Measurements from ENCODE around the gene PDPR. TPM values are rescaled to one million over a fixed set of nuclear protein-coding genes. Genes with fewer than 3 reads are reported as not detected.
"Not testable (repeated sequence)": the region's sequence is repeated elsewhere in the genome, so short reads cannot be mapped to it uniquely, and the experiment has no call there.

Gene PDPR
- total RNA-seq, 2 experiments from 2014 or later: 20.6 to 20.8 TPM

DNA sequence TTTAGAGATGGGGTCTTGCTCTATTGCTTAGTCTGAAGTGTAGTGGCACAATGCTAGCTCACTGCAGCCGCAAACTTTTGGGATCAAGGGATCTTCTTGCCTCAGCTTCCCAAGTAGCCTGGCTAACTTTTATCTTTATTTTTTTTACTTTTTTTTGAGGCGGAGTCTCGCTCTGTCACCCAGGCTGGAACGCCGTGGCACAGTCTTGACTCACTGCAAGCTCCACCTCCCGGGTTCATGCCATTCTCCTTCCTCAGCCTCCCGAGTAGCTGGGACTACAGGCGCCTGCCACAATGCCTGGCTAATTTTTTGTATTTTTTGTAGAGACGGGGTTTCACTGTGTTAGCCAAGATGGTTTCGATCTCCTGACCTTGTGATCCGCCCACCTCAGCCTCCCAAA lies 12.1 kb downstream of the PDPR start:
- H3K4me3 ChIP-seq (ENCODE audit: low read length); H3K4me1 ChIP-seq (ENCODE audit: insufficient read depth, low read length); intact Hi-C loops (cut with DNase I, micrococcal nuclease); H3K27me3 ChIP-seq (ENCODE audit: control insufficient read depth in 1 of 2, insufficient read depth in 2 of 2, low read length in 2 of 2); ATAC-seq (ENCODE audit: poor library complexity); CTCF ChIA-PET; DNase-seq; H3K9me3 ChIP-seq (ENCODE audit: control insufficient read depth in 1 of 2, insufficient read depth in 1 of 2, low read length in 2 of 2); H3K27ac Mint-ChIP-seq; H3K4me1 Mint-ChIP-seq (ENCODE audit: low read depth); H3K27me3 Mint-ChIP-seq; H3K4me3 Mint-ChIP-seq; POLR2A ChIA-PET; H3K27ac ChIP-seq (ENCODE audit: low read depth in 1 of 2, low read length in 2 of 2); H3K9me3 Mint-ChIP-seq: not testable (repeated sequence)
- peaks cover 50% of the 10 kb centered on the region for H3K36me3 ChIP-seq (ENCODE audit: insufficient read depth, low read length)
- peaks cover 87% of the 10 kb centered on the region for H3K36me3 Mint-ChIP-seq (ENCODE audit: low read depth)

- intact Hi-C loops (cut with DNase I, micrococcal nuclease): not testable (repeated sequence)
Measured at GRCh38 chr16:70127706-70128105, 13.6 kb downstream of the PDPR start.

GRCh38 chr16:70128844-70129243 lies 14.7 kb downstream of the PDPR start:
- H3K9me3 ChIP-seq (ENCODE audit: control insufficient read depth in 1 of 2, insufficient read depth in 1 of 2, low read length in 2 of 2); H3K27me3 ChIP-seq (ENCODE audit: control insufficient read depth in 1 of 2, insufficient read depth in 2 of 2, low read length in 2 of 2); H3K4me1 ChIP-seq (ENCODE audit: insufficient read depth, low read length); DNase-seq; ATAC-seq (ENCODE audit: poor library complexity); H3K4me1 Mint-ChIP-seq (ENCODE audit: low read depth); H3K4me3 ChIP-seq (ENCODE audit: low read length); H3K27ac Mint-ChIP-seq; H3K27me3 Mint-ChIP-seq; POLR2A ChIA-PET; H3K9me3 Mint-ChIP-seq; H3K4me3 Mint-ChIP-seq; CTCF ChIA-PET; H3K27ac ChIP-seq (ENCODE audit: low read depth in 1 of 2, low read length in 2 of 2); intact Hi-C loops (cut with DNase I, micrococcal nuclease): not testable (repeated sequence)
- H3K36me3 ChIP-seq (ENCODE audit: insufficient read depth, low read length): peaks cover 45% of the 10 kb centered on the region
- peaks cover 91% of the 10 kb centered on the region for H3K36me3 Mint-ChIP-seq (ENCODE audit: low read depth)

More at GRCh38 chr16:70127706-70128105, 13.6 kb downstream of the PDPR start:
- H3K9me3 Mint-ChIP-seq; H3K4me3 ChIP-seq (ENCODE audit: low read length); POLR2A ChIA-PET; H3K27me3 Mint-ChIP-seq; DNase-seq; H3K9me3 ChIP-seq (ENCODE audit: control insufficient read depth in 1 of 2, insufficient read depth in 1 of 2, low read length in 2 of 2); H3K27me3 ChIP-seq (ENCODE audit: control insufficient read depth in 1 of 2, insufficient read depth in 2 of 2, low read length in 2 of 2); H3K27ac Mint-ChIP-seq; ATAC-seq (ENCODE audit: poor library complexity); CTCF ChIA-PET; H3K27ac ChIP-seq (ENCODE audit: low read depth in 1 of 2, low read length in 2 of 2); H3K4me1 Mint-ChIP-seq (ENCODE audit: low read depth); H3K4me1 ChIP-seq (ENCODE audit: insufficient read depth, low read length); H3K4me3 Mint-ChIP-seq: not testable (repeated sequence)
- peaks cover 90% of the 10 kb centered on the region for H3K36me3 Mint-ChIP-seq (ENCODE audit: low read depth)
- peaks cover 48% of the 10 kb centered on the region for H3K36me3 ChIP-seq (ENCODE audit: insufficient read depth, low read length)

GRCh38 chr16:70135796-70136195 lies 21.7 kb downstream of the PDPR start:
- peaks cover 86% of the 10 kb centered on the region for H3K36me3 Mint-ChIP-seq (ENCODE audit: low read depth)
- DNase-seq; CTCF ChIA-PET; ATAC-seq (ENCODE audit: poor library complexity); H3K27me3 Mint-ChIP-seq; H3K9me3 ChIP-seq (ENCODE audit: control insufficient read depth in 1 of 2, insufficient read depth in 1 of 2, low read length in 2 of 2); H3K27ac ChIP-seq (ENCODE audit: low read depth in 1 of 2, low read length in 2 of 2); H3K27me3 ChIP-seq (ENCODE audit: control insufficient read depth in 1 of 2, insufficient read depth in 2 of 2, low read length in 2 of 2); H3K4me3 ChIP-seq (ENCODE audit: low read length); H3K4me1 ChIP-seq (ENCODE audit: insufficient read depth, low read length); H3K9me3 Mint-ChIP-seq; H3K4me3 Mint-ChIP-seq; H3K4me1 Mint-ChIP-seq (ENCODE audit: low read depth); H3K27ac Mint-ChIP-seq; intact Hi-C loops (cut with DNase I, micrococcal nuclease); POLR2A ChIA-PET: not testable (repeated sequence)
- peaks cover 53% of the 10 kb centered on the region for H3K36me3 ChIP-seq (ENCODE audit: insufficient read depth, low read length)

- H3K4me1 ChIP-seq (ENCODE audit: insufficient read depth, low read length); intact Hi-C loops (cut with DNase I, micrococcal nuclease); H3K4me3 Mint-ChIP-seq; CTCF ChIA-PET; H3K4me1 Mint-ChIP-seq (ENCODE audit: low read depth); H3K9me3 Mint-ChIP-seq; DNase-seq; H3K27ac Mint-ChIP-seq; H3K27me3 ChIP-seq (ENCODE audit: control insufficient read depth in 1 of 2, insufficient read depth in 2 of 2, low read length in 2 of 2); H3K27ac ChIP-seq (ENCODE audit: low read depth in 1 of 2, low read length in 2 of 2); H3K27me3 Mint-ChIP-seq; ATAC-seq (ENCODE audit: poor library complexity); POLR2A ChIA-PET; H3K4me3 ChIP-seq (ENCODE audit: low read length); H3K9me3 ChIP-seq (ENCODE audit: control insufficient read depth in 1 of 2, insufficient read depth in 1 of 2, low read length in 2 of 2): not testable (repeated sequence)
- peaks cover 57% of the 10 kb centered on the region for H3K36me3 ChIP-seq (ENCODE audit: insufficient read depth, low read length)
- H3K36me3 Mint-ChIP-seq (ENCODE audit: low read depth): peaks cover 89% of the 10 kb centered on the region
Measured at GRCh38 chr16:70136595-70136994, 22.5 kb downstream of the PDPR start.

DNA sequence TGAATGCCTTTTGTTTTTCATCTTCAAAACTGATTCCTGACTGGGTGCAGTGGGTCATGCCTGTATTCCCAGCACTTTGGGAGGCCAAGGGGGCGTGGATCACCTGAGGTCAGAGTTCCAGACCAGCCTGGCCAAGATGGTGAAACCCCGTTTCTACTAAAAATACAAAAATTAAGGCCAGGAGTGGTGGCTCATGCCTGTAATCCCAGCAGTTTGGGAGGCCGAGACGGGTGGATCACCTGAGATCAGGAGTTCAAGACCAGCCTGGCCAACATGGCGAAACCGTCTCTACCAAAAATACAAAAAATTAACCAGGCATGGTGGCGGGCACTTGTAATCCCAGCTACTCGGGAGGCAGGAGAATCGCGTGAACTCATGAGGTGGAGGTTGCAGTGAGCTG lies 28.6 kb downstream of the PDPR start:
- H3K27me3 ChIP-seq (ENCODE audit: control insufficient read depth in 1 of 2, insufficient read depth in 2 of 2, low read length in 2 of 2); CTCF ChIA-PET; H3K4me3 Mint-ChIP-seq; H3K9me3 Mint-ChIP-seq; H3K4me3 ChIP-seq (ENCODE audit: low read length); DNase-seq; ATAC-seq (ENCODE audit: poor library complexity); H3K4me1 ChIP-seq (ENCODE audit: insufficient read depth, low read length); intact Hi-C loops (cut with DNase I, micrococcal nuclease); H3K9me3 ChIP-seq (ENCODE audit: control insufficient read depth in 1 of 2, insufficient read depth in 1 of 2, low read length in 2 of 2); POLR2A ChIA-PET; H3K27ac Mint-ChIP-seq; H3K27me3 Mint-ChIP-seq; H3K4me1 Mint-ChIP-seq (ENCODE audit: low read depth); H3K27ac ChIP-seq (ENCODE audit: low read depth in 1 of 2, low read length in 2 of 2): not testable (repeated sequence)
- H3K36me3 ChIP-seq (ENCODE audit: insufficient read depth, low read length): peaks cover 40% of the 10 kb centered on the region
- peaks cover 75% of the 10 kb centered on the region for H3K36me3 Mint-ChIP-seq (ENCODE audit: low read depth)

DNA sequence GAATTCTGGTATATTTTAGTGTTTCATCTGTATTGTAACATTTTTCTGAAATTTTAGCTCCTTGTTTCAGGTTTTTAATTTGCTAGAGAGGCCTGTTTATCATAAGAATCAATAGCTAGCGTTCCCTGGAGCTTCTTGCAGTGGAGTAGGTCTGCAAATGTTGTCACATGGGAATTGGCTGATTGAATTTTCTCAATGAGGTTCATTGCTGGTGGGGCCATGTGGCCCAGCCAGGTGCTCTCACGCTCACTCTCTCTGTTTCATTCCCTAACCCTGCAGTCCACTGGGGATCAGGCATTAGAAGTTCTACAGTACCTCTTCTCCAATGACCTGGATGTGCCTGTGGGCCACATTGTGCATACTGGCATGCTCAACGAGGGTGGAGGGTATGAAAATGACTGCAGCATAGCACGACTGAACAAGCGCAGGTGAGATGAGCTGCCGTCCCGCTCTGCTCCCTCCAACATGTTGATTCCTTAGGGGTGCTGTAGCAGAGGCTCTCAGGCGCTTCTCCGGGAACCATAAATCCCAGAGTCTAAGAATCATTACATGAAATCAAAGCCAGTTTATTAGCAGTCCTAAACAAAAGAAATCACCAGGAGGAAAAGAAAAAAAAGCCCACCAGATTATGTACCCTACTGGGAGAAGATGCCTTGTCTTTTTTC lies 29.2 kb downstream of the PDPR start:
- H3K4me1 Mint-ChIP-seq (ENCODE audit: low read depth); H3K9me3 ChIP-seq (ENCODE audit: control insufficient read depth in 1 of 2, insufficient read depth in 1 of 2, low read length in 2 of 2); H3K4me3 Mint-ChIP-seq; H3K4me1 ChIP-seq (ENCODE audit: insufficient read depth, low read length); H3K27me3 ChIP-seq (ENCODE audit: control insufficient read depth in 1 of 2, insufficient read depth in 2 of 2, low read length in 2 of 2); CTCF ChIA-PET; ATAC-seq (ENCODE audit: poor library complexity); intact Hi-C loops (cut with DNase I, micrococcal nuclease); DNase-seq; H3K9me3 Mint-ChIP-seq; POLR2A ChIA-PET; H3K27me3 Mint-ChIP-seq; H3K27ac ChIP-seq (ENCODE audit: low read depth in 1 of 2, low read length in 2 of 2); H3K27ac Mint-ChIP-seq; H3K4me3 ChIP-seq (ENCODE audit: low read length): not testable (repeated sequence)
- peaks cover 45% of the 10 kb centered on the region for H3K36me3 ChIP-seq (ENCODE audit: insufficient read depth, low read length)
- peaks cover 75% of the 10 kb centered on the region for H3K36me3 Mint-ChIP-seq (ENCODE audit: low read depth)
